IPS-NIHi7 (cell line): ENCODE data around the gene SLAMF1.
"Not testable (repeated sequence)": the region's sequence is repeated elsewhere in the genome, so short reads cannot be mapped to it uniquely, and the experiment has no call there.

Experiments used
- DNase-seq: peaks from one replicate; pipeline ENCODE4 v3.0.0; 2012; ENCODE audit warnings: mixed read lengths; ENCODE audit errors: extremely low spot score

Gene SLAMF1

GRCh38 chr1:160605792-160606479 lies 40.9 kb downstream of the SLAMF1 start:
- no peak for DNase-seq

GRCh38 chr1:160605205-160605604 lies 41.6 kb downstream of the SLAMF1 start:
- DNase-seq = no peak

GRCh38 chr1:160597705-160598104 lies 49.1 kb downstream of the SLAMF1 start:
- DNase-seq = no peak

GRCh38 chr1:160597051-160597450 lies 49.8 kb downstream of the SLAMF1 start:
- no peak for DNase-seq

GRCh38 chr1:160590488-160590887 lies 56.4 kb downstream of the SLAMF1 start:
- no peak for DNase-seq

GRCh38 chr1:160588468-160588867 lies 58.4 kb downstream of the SLAMF1 start:
- DNase-seq = no peak

GRCh38 chr1:160584784-160585183 lies 62.1 kb downstream of the SLAMF1 start:
- DNase-seq = no peak

GRCh38 chr1:160582976-160583375 lies 63.9 kb downstream of the SLAMF1 start:
- DNase-seq = not testable (repeated sequence)

GRCh38 chr1:160581961-160582360 lies 64.9 kb downstream of the SLAMF1 start:
- no peak for DNase-seq

GRCh38 chr1:160580221-160580812 lies 66.5 kb downstream of the SLAMF1 start:
- no peak for DNase-seq

GRCh38 chr1:160579216-160579701 lies 67.6 kb downstream of the SLAMF1 start, which contains the start of gene CD84:
Gene CD84 (minus strand): TSS chr1:160579496. CDS start chr1:160579437, 59 bp downstream.
- no peak for DNase-seq

- no peak for DNase-seq
These were observed 68.2 kb downstream of the SLAMF1 start for GRCh38 chr1:160578525-160579191.

- no peak for DNase-seq
These were observed 68.7 kb downstream of the SLAMF1 start for GRCh38 chr1:160578175-160578524.

GRCh38 chr1:160577671-160578070 lies 69.2 kb downstream of the SLAMF1 start:
- no peak for DNase-seq

GRCh38 chr1:160576884-160577283 lies 70.0 kb downstream of the SLAMF1 start:
- no peak for DNase-seq

- no peak for DNase-seq
These were observed 70.5 kb downstream of the SLAMF1 start for GRCh38 chr1:160576390-160576789.

- no peak for DNase-seq
These were observed 71.7 kb downstream of the SLAMF1 start for GRCh38 chr1:160575112-160575664.

- no peak for DNase-seq
These were observed 76.0 kb downstream of the SLAMF1 start for GRCh38 chr1:160570840-160571239.

- no peak for DNase-seq
These were observed 77.0 kb downstream of the SLAMF1 start for GRCh38 chr1:160569806-160570205.

- no peak for DNase-seq
These were observed 78.8 kb downstream of the SLAMF1 start for GRCh38 chr1:160567858-160568682.

- no peak for DNase-seq
These were observed 79.5 kb downstream of the SLAMF1 start for GRCh38 chr1:160567341-160567740.

GRCh38 chr1:160565564-160565963 lies 81.3 kb downstream of the SLAMF1 start:
- no peak for DNase-seq
